GM18508 (cell line): Measurements from ENCODE around the gene FARP1.
A peak's percentile ranks its signal among the peaks of the same experiment; 100 is the strongest.
"Not testable (repeated sequence)": the region's sequence is repeated elsewhere in the genome, so short reads cannot be mapped to it uniquely, and the experiment has no call there.

Experiments
- ATAC-seq: cut with Tn5 transposase; IDR thresholded peaks from one replicate; pipeline ENCODE4 v1.9.1; 2021; ENCODE audit warnings: moderate number of reproducible peaks; ENCODE audit not compliant: insufficient read depth, unreplicated experiment

FARP1 gene

GRCh38 chr13:98253526-98253925 lies 110.6 kb downstream of the FARP1 start:
- ATAC-seq: no peak

GRCh38 chr13:98254513-98254912 lies 111.6 kb downstream of the FARP1 start:
- ATAC-seq: no peak

GRCh38 chr13:98258226-98258625 lies 115.3 kb downstream of the FARP1 start:
- no peak for ATAC-seq

GRCh38 chr13:98260357-98261164 lies 117.7 kb downstream of the FARP1 start:
- ATAC-seq: no peak

GRCh38 chr13:98261165-98261702 lies 118.3 kb downstream of the FARP1 start:
- no peak for ATAC-seq

- ATAC-seq: no peak
Observed at GRCh38 chr13:98262292-98262691, 119.4 kb downstream of the FARP1 start.

- ATAC-seq: no peak
Observed at GRCh38 chr13:98263841-98264240, 120.9 kb downstream of the FARP1 start.

- ATAC-seq: no peak
Observed at GRCh38 chr13:98264877-98265276, 122.0 kb downstream of the FARP1 start.

GRCh38 chr13:98265692-98266551 lies 123.0 kb downstream of the FARP1 start:
- no peak for ATAC-seq

- ATAC-seq: peak; percentile 59
Observed at GRCh38 chr13:98267080-98267912, 124.4 kb downstream of the FARP1 start.

GRCh38 chr13:98269386-98269785 lies 126.5 kb downstream of the FARP1 start:
- no peak for ATAC-seq

- ATAC-seq: no peak
Observed at GRCh38 chr13:98270819-98271218, 127.9 kb downstream of the FARP1 start.

GRCh38 chr13:98271646-98272045 lies 128.8 kb downstream of the FARP1 start:
- not testable (repeated sequence) for ATAC-seq

GRCh38 chr13:98272549-98272948 lies 129.7 kb downstream of the FARP1 start:
- no peak for ATAC-seq

GRCh38 chr13:98273067-98273823 lies 130.4 kb downstream of the FARP1 start:
- no peak for ATAC-seq

GRCh38 chr13:98273824-98274742 lies 131.2 kb downstream of the FARP1 start:
- ATAC-seq: no peak

- ATAC-seq: no peak
Observed at GRCh38 chr13:98274921-98275487, 132.1 kb downstream of the FARP1 start.

- no peak for ATAC-seq
Observed at GRCh38 chr13:98275681-98276171, 132.8 kb downstream of the FARP1 start.
